IPS-18a (cell line): ENCODE results near the gene MOSPD3.

Experiments
- H3K27ac ChIP-seq: one replicate; pipeline ENCODE4 v1.5.1; 2013; ENCODE audit warnings: low read length
- H3K27me3 ChIP-seq: one replicate; pipeline ENCODE4 v1.6.1; 2013; ENCODE audit warnings: mild to moderate bottlenecking, low read length; ENCODE audit not compliant: control insufficient read depth, insufficient read depth
- H3K36me3 ChIP-seq: one replicate; pipeline ENCODE4 v1.6.1; 2013; ENCODE audit warnings: low read depth, low read length; ENCODE audit not compliant: control insufficient read depth
- H3K4me1 ChIP-seq: one replicate; pipeline ENCODE4 v1.6.1; 2013; ENCODE audit warnings: low read depth, low read length; ENCODE audit not compliant: control insufficient read depth
- H3K4me3 ChIP-seq: one replicate; pipeline ENCODE4 v1.5.1; 2013; ENCODE audit warnings: low read length
- H3K9ac ChIP-seq: one replicate; pipeline ENCODE4 v1.6.1; 2013; ENCODE audit warnings: mild to moderate bottlenecking, low read length, moderate library complexity
- H3K9me3 ChIP-seq: one replicate; pipeline ENCODE4 v1.6.1; 2013; ENCODE audit warnings: low read depth, low read length; ENCODE audit not compliant: control insufficient read depth

Gene MOSPD3

DNA sequence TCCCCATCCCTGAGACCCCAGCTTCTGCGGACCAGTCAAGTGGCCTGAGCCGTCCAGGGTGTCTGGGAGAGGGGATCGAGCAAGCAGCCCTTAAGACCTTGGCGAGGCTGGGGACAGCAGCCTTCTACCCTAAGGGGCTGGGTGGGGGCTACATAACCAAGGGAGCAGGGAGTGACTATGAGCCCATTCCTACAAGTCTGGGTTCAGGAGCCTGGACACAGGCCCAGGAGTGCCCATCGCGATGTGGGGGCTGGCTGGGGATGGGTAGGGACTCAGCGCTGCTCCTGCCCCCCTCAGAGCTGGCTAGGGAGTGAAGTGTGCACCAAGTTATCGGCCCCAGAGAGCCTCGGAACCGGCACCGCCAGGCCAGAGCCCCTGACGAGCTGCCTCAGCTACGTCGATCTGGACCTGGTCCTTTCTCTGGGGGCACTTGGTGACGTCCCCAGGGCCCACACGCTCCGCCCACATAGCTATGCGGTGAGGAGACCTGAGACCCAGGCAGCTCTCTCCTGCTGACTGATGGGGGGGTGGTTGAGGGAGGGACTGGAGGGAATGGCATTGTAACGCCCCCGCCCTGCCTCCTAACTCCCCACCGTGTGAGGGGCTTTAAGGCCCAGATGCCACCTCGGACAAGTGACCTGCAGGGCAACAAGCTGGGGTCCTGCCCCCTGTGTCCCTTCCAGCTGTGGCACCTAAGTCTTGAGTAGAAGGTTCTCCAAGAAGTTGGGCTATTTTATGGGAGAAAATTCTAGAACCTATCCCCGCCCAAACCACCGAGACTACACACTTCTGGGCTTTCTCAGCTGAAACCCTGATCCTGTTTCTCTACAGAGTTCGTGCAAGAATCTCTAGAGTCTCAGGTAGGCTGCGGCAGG, 41.1 kb upstream of the MOSPD3 start:
- Histone ChIP-seq H3K27me3 (peaks cover 9% of the 10 kb centered on the region), H3K4me3 (no peak overlapping the region), H3K9ac (no peak overlapping the region), H3K36me3 (no peaks in the 10 kb centered on the region), H3K9me3 (no peaks in the 10 kb centered on the region), H3K4me1 (peaks cover 25% of the 10 kb centered on the region), H3K27ac (no peak overlapping the region)

DNA sequence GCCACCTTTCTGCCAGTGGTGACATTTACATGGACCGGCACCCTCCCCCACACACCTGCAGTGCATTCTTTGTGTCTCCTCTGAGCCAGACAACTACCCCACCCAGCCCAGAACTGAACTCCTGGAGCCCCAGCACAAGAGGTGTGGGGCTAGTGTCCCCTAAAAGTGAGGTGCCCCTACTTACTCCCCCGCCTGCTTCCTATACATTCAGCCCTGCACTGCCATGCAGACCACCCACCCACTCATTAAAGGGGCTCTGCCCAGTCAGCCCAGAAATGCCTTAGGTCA, 40.6 kb upstream of the MOSPD3 start:
- Histone ChIP-seq H3K9me3 (no peaks in the 10 kb centered on the region), H3K27ac (no peak overlapping the region), H3K36me3 (peaks cover 5% of the 10 kb centered on the region), H3K9ac (no peak overlapping the region), H3K4me3 (no peak overlapping the region), H3K4me1 (peaks cover 25% of the 10 kb centered on the region), H3K27me3 (peaks cover 9% of the 10 kb centered on the region)

DNA sequence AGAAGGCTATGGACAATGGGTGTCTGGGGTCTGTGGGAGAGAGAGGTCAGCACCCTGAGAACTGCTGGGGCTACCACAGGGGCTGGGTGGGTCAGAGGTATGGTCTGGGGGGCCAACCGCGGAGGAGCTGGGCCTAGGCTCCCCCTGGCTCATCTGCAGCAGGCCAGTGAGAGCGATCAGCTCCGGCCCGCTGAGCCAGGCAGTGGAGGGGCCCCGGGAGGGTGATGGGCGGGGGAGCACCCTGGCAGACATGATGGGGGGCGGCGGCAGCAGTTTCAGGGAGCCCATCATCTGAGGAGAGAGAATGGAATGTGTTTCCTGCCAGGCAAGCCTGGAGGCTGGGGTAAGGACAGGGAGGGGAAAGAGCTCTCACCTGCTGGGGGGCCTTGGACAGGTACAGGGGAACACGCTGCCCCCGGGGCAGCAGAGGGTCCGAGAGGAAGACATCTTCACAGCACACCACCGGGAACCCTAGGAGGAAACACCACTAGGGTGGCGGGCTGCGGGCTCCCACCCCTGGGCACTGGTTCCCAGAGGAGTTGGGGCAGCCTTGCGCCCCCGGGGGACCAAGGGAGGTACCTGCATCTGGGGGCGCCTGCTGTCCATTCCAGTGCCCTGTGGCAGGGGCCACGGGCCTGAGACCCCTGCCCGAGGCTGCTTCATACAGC, 39.9 kb upstream of the MOSPD3 start:
- H3K9ac ChIP-seq, result no peak overlapping the region
- H3K4me1 ChIP-seq, result peaks cover 25% of the 10 kb centered on the region
- H3K36me3 ChIP-seq, result peaks cover 5% of the 10 kb centered on the region
- H3K9me3 ChIP-seq, result no peaks in the 10 kb centered on the region
- H3K27me3 ChIP-seq, result peaks cover 9% of the 10 kb centered on the region
- H3K4me3 ChIP-seq, result no peak overlapping the region
- no peak overlapping the region for H3K27ac ChIP-seq

DNA sequence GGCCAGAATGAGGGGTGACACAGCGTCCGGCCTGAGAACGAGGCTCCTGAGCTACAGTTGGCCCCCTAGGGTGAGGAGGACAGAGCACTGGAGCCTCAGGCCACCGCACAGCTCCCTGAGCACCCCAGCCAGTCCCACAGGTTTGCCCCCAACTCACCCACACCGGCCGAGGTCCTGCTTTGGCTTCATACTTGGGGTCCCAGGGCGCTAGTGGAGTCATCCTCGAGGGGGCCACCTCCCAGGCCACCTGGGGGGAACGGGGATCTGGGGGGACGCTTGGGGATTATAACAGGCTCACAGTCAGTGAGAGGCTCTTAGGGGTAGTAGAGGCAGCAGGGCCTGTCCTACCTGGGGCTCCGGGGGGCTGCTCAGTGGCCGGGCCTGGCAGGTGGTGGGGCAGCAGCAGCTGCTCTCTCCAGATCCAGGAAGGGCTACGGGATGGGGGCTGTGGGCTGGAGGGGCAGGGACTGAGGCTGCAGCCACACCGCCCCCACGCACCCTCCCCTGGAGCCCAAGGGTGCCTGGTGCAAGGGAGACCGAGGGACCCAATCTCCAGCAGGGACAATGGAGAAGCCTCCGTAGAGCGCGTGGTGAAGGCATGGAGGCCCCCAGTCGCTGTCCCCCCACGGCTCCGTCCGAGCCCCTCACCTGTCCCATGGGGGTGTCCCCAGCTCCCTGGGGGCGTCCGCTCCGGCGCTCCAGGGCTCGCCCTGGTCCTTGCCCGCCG, 39.2 kb upstream of the MOSPD3 start:
- peaks cover 9% of the 10 kb centered on the region for H3K27me3 ChIP-seq
- no peaks in the 10 kb centered on the region for H3K9me3 ChIP-seq
- no peak overlapping the region for H3K27ac ChIP-seq
- H3K9ac ChIP-seq, result no peak overlapping the region
- no peak overlapping the region for H3K4me3 ChIP-seq
- peaks cover 5% of the 10 kb centered on the region for H3K36me3 ChIP-seq
- peaks cover 25% of the 10 kb centered on the region for H3K4me1 ChIP-seq

DNA sequence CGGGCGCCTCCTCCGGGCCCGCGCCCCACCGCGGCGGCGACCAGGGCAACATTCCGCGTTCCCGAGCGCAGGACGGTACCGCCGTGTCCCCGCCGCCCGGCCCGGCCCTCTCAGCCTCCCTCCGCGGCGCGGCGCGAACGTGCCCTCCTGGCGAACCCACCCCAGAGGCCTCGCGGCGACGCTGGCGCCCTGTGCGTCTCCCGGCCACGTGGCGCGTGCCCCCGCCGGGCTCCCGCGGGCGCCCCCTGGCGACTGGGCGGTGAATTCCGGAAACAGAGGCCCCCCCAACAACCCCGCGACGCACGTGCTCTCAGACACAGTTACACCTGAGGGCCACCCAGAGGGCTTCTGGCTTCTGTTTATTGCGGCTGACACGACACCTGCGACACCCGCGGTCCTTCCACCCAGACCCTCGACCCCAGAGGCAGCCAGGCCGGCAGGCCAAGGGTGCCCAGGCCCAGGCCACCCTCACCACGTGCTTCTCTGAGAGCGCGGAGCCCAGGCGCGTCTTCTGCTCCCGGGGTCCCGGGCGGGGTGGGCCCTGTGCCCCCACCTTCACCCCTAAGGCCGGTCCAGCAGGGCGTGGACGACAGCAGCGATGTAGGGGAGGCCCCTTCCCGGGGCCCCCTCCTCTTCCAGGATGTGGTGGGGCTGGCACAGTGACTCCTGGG, 38.5 kb upstream of the MOSPD3 start, which contains the start of gene SAP25:
Gene SAP25 (minus strand): TSS at position 210 of the 671 bp plus-strand sequence. CDS start 158 bp downstream, at position 52.
- peaks cover 9% of the 10 kb centered on the region for H3K27me3 ChIP-seq
- H3K4me1 ChIP-seq, result peaks cover 24% of the 10 kb centered on the region
- peaks cover 5% of the 10 kb centered on the region for H3K36me3 ChIP-seq
- no peak within 1 kb of the TSS for H3K9ac ChIP-seq
- H3K4me3 ChIP-seq, result no peak within 1 kb of the TSS
- H3K9me3 ChIP-seq, result no peaks in the 10 kb centered on the region
- H3K27ac ChIP-seq, result no peak within 1 kb of the TSS

DNA sequence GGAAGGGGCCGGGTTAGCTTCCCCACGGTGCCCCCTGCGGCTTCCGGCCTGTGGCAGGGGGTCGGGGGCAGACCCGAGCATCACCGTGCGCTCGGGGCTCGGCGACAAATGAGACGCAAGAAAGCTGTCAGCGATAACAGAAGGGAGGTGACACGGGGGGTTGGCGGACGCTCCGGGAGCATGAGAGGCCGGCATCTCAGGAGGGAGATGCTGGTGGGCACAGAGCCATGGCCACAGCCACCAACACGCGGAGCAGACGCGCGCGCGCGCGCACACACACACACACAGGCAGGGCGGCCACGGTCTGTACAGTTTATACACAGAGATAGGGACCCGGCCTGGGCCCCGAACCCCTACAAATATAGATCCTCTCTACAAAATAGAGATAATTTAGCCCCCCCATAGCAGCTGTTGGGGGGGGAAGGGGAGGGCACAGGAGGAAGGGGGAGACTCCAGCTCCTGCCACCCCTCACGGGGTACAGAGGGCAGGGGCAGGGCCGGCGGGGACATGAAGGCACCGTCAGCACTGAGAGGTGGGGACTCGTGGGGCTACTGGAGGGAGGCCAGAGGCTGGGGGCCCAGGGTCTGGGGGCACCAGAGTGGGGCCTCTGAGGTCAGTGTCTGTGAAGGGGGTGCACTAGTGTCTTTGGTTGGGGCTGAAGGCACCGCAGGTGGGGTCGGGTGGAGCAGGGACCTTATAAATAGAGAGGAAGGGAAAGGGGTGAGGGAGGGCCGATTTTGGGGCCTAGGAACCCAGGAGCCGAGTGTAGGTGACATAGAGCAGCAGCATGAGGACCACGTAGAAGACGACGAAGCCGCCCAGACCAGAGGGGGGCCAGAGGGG, 37.8 kb upstream of the MOSPD3 start:
- H3K4me1 ChIP-seq, result peaks cover 19% of the 10 kb centered on the region
- H3K36me3 ChIP-seq, result peaks cover 5% of the 10 kb centered on the region
- H3K9ac ChIP-seq, result no peak overlapping the region
- no peaks in the 10 kb centered on the region for H3K9me3 ChIP-seq
- H3K27me3 ChIP-seq, result peaks cover 9% of the 10 kb centered on the region
- no peak overlapping the region for H3K27ac ChIP-seq
- H3K4me3 ChIP-seq, result no peak overlapping the region

DNA sequence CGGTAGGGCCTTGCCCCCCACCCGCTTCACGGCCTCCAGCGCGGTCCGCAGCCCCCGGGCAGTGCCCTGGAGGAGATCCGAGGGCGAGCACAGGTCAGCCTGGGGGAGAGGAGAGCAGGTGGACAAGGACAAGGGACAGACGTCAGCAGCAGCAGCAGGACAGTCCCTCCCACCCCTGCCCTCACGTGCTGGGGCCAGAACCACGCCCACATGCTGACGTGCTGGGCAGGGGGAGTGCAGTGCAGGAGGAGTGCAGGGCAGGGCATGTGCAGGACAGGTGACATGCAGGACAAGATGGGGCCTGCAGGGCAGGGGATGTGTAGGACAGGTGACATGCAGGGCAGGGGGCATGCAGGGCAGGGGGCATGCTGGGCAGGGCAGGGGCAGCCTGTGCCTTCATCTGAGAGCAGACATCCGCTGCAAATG, 37.1 kb upstream of the MOSPD3 start:
- Histone ChIP-seq H3K36me3 (peaks cover 11% of the 10 kb centered on the region), H3K9me3 (no peaks in the 10 kb centered on the region), H3K27ac (no peak overlapping the region), H3K9ac (no peak overlapping the region), H3K4me3 (no peak overlapping the region), H3K4me1 (peaks cover 19% of the 10 kb centered on the region), H3K27me3 (peaks cover 6% of the 10 kb centered on the region)

DNA sequence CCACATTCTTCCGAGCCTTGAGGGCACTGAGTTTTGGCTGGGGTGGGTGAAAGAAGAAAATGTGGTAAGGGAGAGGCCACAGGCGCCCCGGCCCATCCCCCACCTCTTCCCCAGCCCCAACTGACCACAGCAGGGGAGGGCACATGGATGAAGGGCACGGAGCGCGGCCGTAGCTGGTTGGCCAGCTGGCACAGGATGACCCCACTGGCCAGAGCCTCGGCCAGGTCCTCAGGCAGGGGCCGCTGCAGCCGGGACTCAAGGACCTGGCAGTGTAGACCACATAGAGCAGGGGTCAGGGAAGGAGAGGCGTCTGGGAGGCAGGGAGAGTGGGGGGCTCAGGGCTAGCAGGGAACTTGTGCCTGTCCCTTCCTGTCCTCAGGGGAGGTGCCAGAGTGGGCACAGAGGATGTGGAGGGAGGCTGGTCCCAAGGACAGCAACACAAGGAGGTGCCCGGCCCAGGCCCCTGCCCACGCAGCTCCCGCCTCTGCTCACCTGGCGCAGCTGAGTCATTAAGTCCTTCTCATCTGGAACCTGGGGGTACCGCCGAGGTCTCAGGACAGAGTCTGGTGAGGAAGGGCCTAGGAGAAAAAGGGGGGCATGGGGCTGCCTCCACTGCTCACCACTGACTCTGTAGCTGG, 36.5 kb upstream of the MOSPD3 start:
- H3K27me3 ChIP-seq, result peaks cover 3% of the 10 kb centered on the region
- H3K27ac ChIP-seq, result no peak overlapping the region
- H3K4me3 ChIP-seq, result no peak overlapping the region
- peaks cover 17% of the 10 kb centered on the region for H3K36me3 ChIP-seq
- no peak overlapping the region for H3K9ac ChIP-seq
- H3K4me1 ChIP-seq, result peaks cover 18% of the 10 kb centered on the region
- no peaks in the 10 kb centered on the region for H3K9me3 ChIP-seq

DNA sequence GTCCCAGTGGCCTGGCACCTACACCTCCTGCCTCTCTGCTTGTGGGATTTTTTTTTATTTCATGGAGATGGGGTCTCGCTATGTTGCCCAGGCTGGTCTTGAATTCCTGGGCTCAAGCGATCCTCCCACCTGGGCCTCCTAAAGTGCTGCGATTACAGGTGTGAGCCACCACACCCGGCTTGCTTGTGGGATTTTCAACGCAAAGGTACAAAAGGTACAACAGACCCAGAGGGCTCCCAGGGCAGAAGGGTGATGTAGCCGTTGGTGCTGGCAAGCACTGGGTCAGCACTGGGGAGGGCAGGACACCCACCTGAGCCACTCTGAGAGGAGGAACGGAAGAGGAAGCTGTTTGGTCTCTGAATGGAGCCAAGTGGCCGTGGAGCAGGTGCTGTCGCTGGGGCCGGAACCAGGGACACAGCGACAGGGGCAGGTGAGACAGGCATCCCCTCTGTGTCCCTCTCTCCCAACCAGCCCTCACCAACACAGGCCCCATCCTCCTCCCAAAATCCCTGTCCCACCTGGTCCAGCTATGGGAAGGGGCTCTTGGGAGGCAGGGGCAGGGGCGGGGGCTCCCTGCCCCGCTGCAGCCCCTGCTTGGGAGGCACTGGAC, 35.9 kb upstream of the MOSPD3 start:
- peaks cover 22% of the 10 kb centered on the region for H3K36me3 ChIP-seq
- H3K27ac ChIP-seq, result no peak overlapping the region
- H3K4me1 ChIP-seq, result peaks cover 13% of the 10 kb centered on the region
- no peaks in the 10 kb centered on the region for H3K9me3 ChIP-seq
- H3K9ac ChIP-seq, result no peak overlapping the region
- H3K27me3 ChIP-seq, result no peaks in the 10 kb centered on the region
- H3K4me3 ChIP-seq, result no peak overlapping the region

DNA sequence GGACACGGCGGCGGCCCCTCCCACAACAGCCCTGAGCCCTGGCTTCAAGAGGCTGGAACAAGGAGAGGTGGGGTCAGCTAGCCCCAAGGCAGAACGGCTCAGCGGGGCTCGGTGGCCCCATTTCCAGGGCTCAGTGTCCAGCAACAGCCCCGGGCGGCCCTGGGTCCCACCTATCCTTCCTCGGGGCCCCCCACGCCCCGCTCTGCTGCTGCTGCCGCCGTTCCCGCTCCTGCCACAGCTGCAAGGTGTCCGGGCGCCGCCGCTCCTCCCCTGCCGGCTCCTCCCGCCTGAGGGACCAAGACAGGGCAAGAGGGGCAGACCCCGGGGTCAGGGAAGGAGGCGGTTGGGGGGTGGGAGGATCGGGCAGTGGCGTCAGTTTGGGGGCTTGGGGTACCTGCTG, 35.2 kb upstream of the MOSPD3 start:
- no peaks in the 10 kb centered on the region for H3K9me3 ChIP-seq
- no peak overlapping the region for H3K9ac ChIP-seq
- no peak overlapping the region for H3K27ac ChIP-seq
- H3K4me1 ChIP-seq, result peaks cover 7% of the 10 kb centered on the region
- no peak overlapping the region for H3K4me3 ChIP-seq
- H3K27me3 ChIP-seq, result no peaks in the 10 kb centered on the region
- H3K36me3 ChIP-seq, result peaks cover 25% of the 10 kb centered on the region
